HG02938 (cell line): ENCODE measurements around the gene DTNB.

ENCODE experiments used
- ATAC-seq: cut with Tn5 transposase; IDR thresholded peaks from one replicate; pipeline ENCODE4 v1.9.1; 2021; ENCODE audit warnings: mild to moderate bottlenecking, moderate library complexity; ENCODE audit not compliant: unreplicated experiment

The DTNB gene

GRCh38 chr2:25375371-25375988 lies 297.9 kb downstream of the DTNB start:
- no peak for ATAC-seq

- ATAC-seq = no peak
Measured at GRCh38 chr2:25374827-25375226, 298.6 kb downstream of the DTNB start.

GRCh38 chr2:25374411-25374810 lies 299.0 kb downstream of the DTNB start:
- ATAC-seq = no peak

- no peak for ATAC-seq
Measured at GRCh38 chr2:25373269-25373981, 300.0 kb downstream of the DTNB start.

GRCh38 chr2:25372405-25373268 lies 300.7 kb downstream of the DTNB start:
- ATAC-seq = no peak

GRCh38 chr2:25371253-25372241 lies 301.8 kb downstream of the DTNB start:
- no peak for ATAC-seq

- ATAC-seq = no peak
Measured at GRCh38 chr2:25369876-25370275, 303.5 kb downstream of the DTNB start.

- no peak for ATAC-seq
Measured at GRCh38 chr2:25369439-25369838, 303.9 kb downstream of the DTNB start.

GRCh38 chr2:25368660-25369059 lies 304.7 kb downstream of the DTNB start:
- no peak for ATAC-seq

GRCh38 chr2:25367296-25367695 lies 306.1 kb downstream of the DTNB start:
- ATAC-seq = no peak

- ATAC-seq = no peak
Measured at GRCh38 chr2:25366629-25367028, 306.7 kb downstream of the DTNB start.

- ATAC-seq = no peak
Measured at GRCh38 chr2:25365241-25365640, 308.1 kb downstream of the DTNB start.

GRCh38 chr2:25363733-25364132 lies 309.6 kb downstream of the DTNB start:
- ATAC-seq = no peak

GRCh38 chr2:25362434-25363145 lies 310.8 kb downstream of the DTNB start:
- peak; percentile 68 for ATAC-seq

- ATAC-seq = peak; percentile 84
Measured at GRCh38 chr2:25362049-25362433, 311.3 kb downstream of the DTNB start.

GRCh38 chr2:25361261-25362048 lies 311.9 kb downstream of the DTNB start:
- no peak for ATAC-seq

- no peak for ATAC-seq
Measured at GRCh38 chr2:25358836-25359235, 314.5 kb downstream of the DTNB start.

- no peak for ATAC-seq
Measured at GRCh38 chr2:25358249-25358815, 315.0 kb downstream of the DTNB start.

- ATAC-seq = no peak
Measured at GRCh38 chr2:25356088-25356487, 317.3 kb downstream of the DTNB start.
